Neural crest cell (in vitro differentiated cells): ENCODE measurements around the gene ABCF2. TPM values are rescaled to one million over a fixed set of nuclear protein-coding genes. Genes with fewer than 3 reads are reported as not detected.

Experiments
- total RNA-seq: library from RNA; stranded (reverse); gene quantifications from 2 replicates; pipeline ENCODE4 v1.2.1, GENCODE V29; 2021

Gene ABCF2
- total RNA-seq, 1 donor from 2014 or later: 68.2 TPM

Other genes starting within 250 kb of the ABCF2 start
- gene KCNH2, start 248.9 kb downstream of the ABCF2 start, total RNA-seq: 10.7 and 12.4 TPM in 2 replicates
- 6.1 and 7.4 TPM in 2 replicates for gene NOS3, start 236.2 kb downstream of the ABCF2 start, total RNA-seq
- gene ATG9B, start 202.7 kb downstream of the ABCF2 start, total RNA-seq: 8.0 and 9.2 TPM in 2 replicates
- 42.3 and 43.5 TPM in 2 replicates for gene ABCB8, start 198.8 kb downstream of the ABCF2 start, total RNA-seq
- gene ASIC3, start 178.7 kb downstream of the ABCF2 start, total RNA-seq: 4.7 and 6.0 TPM in 2 replicates
- gene CDK5, start 169.3 kb downstream of the ABCF2 start, total RNA-seq: 38.9 TPM in 2 replicates
- 139 and 141 TPM in 2 replicates for gene SLC4A2, start 167.6 kb downstream of the ABCF2 start, total RNA-seq
- gene FASTK, start 146.4 kb downstream of the ABCF2 start, total RNA-seq: 82.4 and 86.1 TPM in 2 replicates
- gene TMUB1, start 143.7 kb downstream of the ABCF2 start, total RNA-seq: 44.9 and 46.5 TPM in 2 replicates
- gene AGAP3, start 140.7 kb downstream of the ABCF2 start, total RNA-seq: 128 and 139 TPM in 2 replicates
- gene GBX1, start 59.5 kb downstream of the ABCF2 start, total RNA-seq: 2.0 and 2.4 TPM in 2 replicates
- gene ASB10, start 40.0 kb downstream of the ABCF2 start, total RNA-seq: not detected in 2 replicates
- not detected in 2 replicates for gene H2BK1, start 16.7 kb downstream of the ABCF2 start, total RNA-seq
- gene CHPF2, start 5.3 kb upstream of the ABCF2 start, total RNA-seq: 33.1 and 34.1 TPM in 2 replicates
- 46.7 and 50.7 TPM in 2 replicates for gene SMARCD3, start 21.5 kb upstream of the ABCF2 start, total RNA-seq
- gene NUB1, start 114.6 kb upstream of the ABCF2 start, total RNA-seq: 32.6 and 33.2 TPM in 2 replicates
- gene WDR86, start 182.8 kb upstream of the ABCF2 start, total RNA-seq: 24.8 and 29.8 TPM in 2 replicates
- 0.16 and 0.32 TPM in 2 replicates for gene CRYGN, start 212.9 kb upstream of the ABCF2 start, total RNA-seq